ENCODE measurements around the gene TRAF2.
A peak's percentile ranks its signal among the peaks of the same experiment; 100 is the strongest.

- TF ChIP-seq POLR2AphosphoS5 (IDR thresholded peaks at IDR 0.05), result peak in 1 of 3 donors; percentile 12
- no peak for TF ChIP-seq POLR2A (IDR thresholded peaks at IDR 0.05)
These were observed 41.3 kb downstream of the TRAF2 start for GRCh38 chr9:136927343-136928271.

Measured in spleen (tissue), 3 donors.